ENCODE results near the gene PCK1.

PCK1 gene

GRCh38 chr20:57528148-57528547 is 32.8 kb upstream of the PCK1 start:
- no peak overlapping the region for H3K27ac Mint-ChIP-seq
- H3K4me1 Mint-ChIP-seq = peaks cover 1% of the 10 kb centered on the region
- peaks cover 2% of the 10 kb centered on the region for H3K27me3 Mint-ChIP-seq
- no peak for ATAC-seq
- DNase-seq = no peak
- H3K36me3 Mint-ChIP-seq (ENCODE audit: low read depth) = no peaks in the 10 kb centered on the region
- no peak overlapping the region for H3K4me3 Mint-ChIP-seq
- no peaks in the 10 kb centered on the region for H3K9me3 Mint-ChIP-seq

GRCh38 chr20:57529160-57529585 is 31.7 kb upstream of the PCK1 start:
- no peaks in the 10 kb centered on the region for H3K4me1 Mint-ChIP-seq
- no peaks in the 10 kb centered on the region for H3K9me3 Mint-ChIP-seq
- ATAC-seq = no peak
- no peak overlapping the region for H3K27ac Mint-ChIP-seq
- no peaks in the 10 kb centered on the region for H3K36me3 Mint-ChIP-seq (ENCODE audit: low read depth)
- no peak for DNase-seq
- H3K4me3 Mint-ChIP-seq = no peak overlapping the region
- H3K27me3 Mint-ChIP-seq = peaks cover 7% of the 10 kb centered on the region

- DNase-seq (no peak), ATAC-seq (no peak)
- Mint-ChIP-seq H3K36me3 (ENCODE audit: low read depth) (no peaks in the 10 kb centered on the region), H3K4me3 (no peak overlapping the region), H3K4me1 (no peaks in the 10 kb centered on the region), H3K9me3 (no peaks in the 10 kb centered on the region), H3K27me3 (peaks cover 10% of the 10 kb centered on the region), H3K27ac (no peak overlapping the region)
Observed at GRCh38 chr20:57529810-57530209, 31.1 kb upstream of the PCK1 start.

- H3K4me3 Mint-ChIP-seq = no peak overlapping the region
- DNase-seq (no peak), ATAC-seq (no peak)
- H3K27me3 Mint-ChIP-seq = peaks cover 11% of the 10 kb centered on the region
- no peaks in the 10 kb centered on the region for H3K9me3 Mint-ChIP-seq
- H3K36me3 Mint-ChIP-seq (ENCODE audit: low read depth) = no peaks in the 10 kb centered on the region
- H3K4me1 Mint-ChIP-seq = no peaks in the 10 kb centered on the region
- H3K27ac Mint-ChIP-seq = no peak overlapping the region
Observed at GRCh38 chr20:57530327-57530981, 30.5 kb upstream of the PCK1 start.

- ATAC-seq (no peak), DNase-seq (no peak)
- Mint-ChIP-seq H3K4me1 (no peaks in the 10 kb centered on the region), H3K9me3 (no peaks in the 10 kb centered on the region), H3K4me3 (no peak overlapping the region), H3K27me3 (peaks cover 24% of the 10 kb centered on the region), H3K27ac (no peak overlapping the region), H3K36me3 (ENCODE audit: low read depth) (no peaks in the 10 kb centered on the region)
Observed at GRCh38 chr20:57532104-57532503, 28.8 kb upstream of the PCK1 start.

GRCh38 chr20:57535297-57535696 is 25.6 kb upstream of the PCK1 start:
- Mint-ChIP-seq H3K4me1 (no peaks in the 10 kb centered on the region), H3K27ac (no peak overlapping the region), H3K4me3 (no peak overlapping the region), H3K9me3 (no peaks in the 10 kb centered on the region), H3K36me3 (ENCODE audit: low read depth) (no peaks in the 10 kb centered on the region), H3K27me3 (peaks cover 39% of the 10 kb centered on the region)
- no peak for ATAC-seq
- no peak for DNase-seq

- peaks cover 42% of the 10 kb centered on the region for H3K27me3 Mint-ChIP-seq
- no peak for ATAC-seq
Observed at GRCh38 chr20:57536120-57536708, 24.7 kb upstream of the PCK1 start.

GRCh38 chr20:57536771-57537724 is 23.9 kb upstream of the PCK1 start:
- no peaks in the 10 kb centered on the region for H3K36me3 Mint-ChIP-seq (ENCODE audit: low read depth)
- ATAC-seq (no peak), DNase-seq (no peak)
- H3K9me3 Mint-ChIP-seq = no peaks in the 10 kb centered on the region
- H3K4me1 Mint-ChIP-seq = no peaks in the 10 kb centered on the region
- H3K27ac Mint-ChIP-seq = no peak overlapping the region
- H3K4me3 Mint-ChIP-seq = no peak overlapping the region
- peaks cover 42% of the 10 kb centered on the region for H3K27me3 Mint-ChIP-seq

More at GRCh38 chr20:57536120-57536708, 24.7 kb upstream of the PCK1 start:
- no peaks in the 10 kb centered on the region for H3K9me3 Mint-ChIP-seq
- H3K4me3 Mint-ChIP-seq = no peak overlapping the region
- DNase-seq = no peak
- H3K4me1 Mint-ChIP-seq = no peaks in the 10 kb centered on the region
- H3K36me3 Mint-ChIP-seq (ENCODE audit: low read depth) = no peaks in the 10 kb centered on the region
- no peak overlapping the region for H3K27ac Mint-ChIP-seq

GRCh38 chr20:57537822-57538221 is 23.1 kb upstream of the PCK1 start:
- Mint-ChIP-seq H3K36me3 (ENCODE audit: low read depth) (no peaks in the 10 kb centered on the region), H3K27me3 (peaks cover 42% of the 10 kb centered on the region), H3K4me3 (no peak overlapping the region), H3K27ac (no peak overlapping the region), H3K4me1 (no peaks in the 10 kb centered on the region), H3K9me3 (no peaks in the 10 kb centered on the region)
- ATAC-seq (no peak), DNase-seq (no peak)

- DNase-seq = no peak
- Mint-ChIP-seq H3K4me1 (peaks cover 5% of the 10 kb centered on the region), H3K4me3 (no peak overlapping the region), H3K27me3 (peaks cover 34% of the 10 kb centered on the region), H3K27ac (no peak overlapping the region), H3K36me3 (ENCODE audit: low read depth) (no peaks in the 10 kb centered on the region), H3K9me3 (no peaks in the 10 kb centered on the region)
- no peak for ATAC-seq
Observed at GRCh38 chr20:57539889-57540288, 21.0 kb upstream of the PCK1 start.

- Mint-ChIP-seq H3K27me3 (peaks cover 28% of the 10 kb centered on the region), H3K4me1 (peaks cover 17% of the 10 kb centered on the region), H3K27ac (no peak overlapping the region), H3K9me3 (no peaks in the 10 kb centered on the region), H3K36me3 (ENCODE audit: low read depth) (no peaks in the 10 kb centered on the region), H3K4me3 (no peak overlapping the region)
- no peak for ATAC-seq
- no peak for DNase-seq
Observed at GRCh38 chr20:57540890-57541580, 19.9 kb upstream of the PCK1 start.

GRCh38 chr20:57543754-57544153 is 17.2 kb upstream of the PCK1 start:
- Mint-ChIP-seq H3K4me3 (no peak overlapping the region), H3K27ac (no peak overlapping the region), H3K4me1 (peaks cover 25% of the 10 kb centered on the region), H3K36me3 (ENCODE audit: low read depth) (no peaks in the 10 kb centered on the region), H3K27me3 (peaks cover 12% of the 10 kb centered on the region), H3K9me3 (no peaks in the 10 kb centered on the region)
- DNase-seq (no peak), ATAC-seq (no peak)

GRCh38 chr20:57544838-57545564 is 15.9 kb upstream of the PCK1 start:
- peaks cover 25% of the 10 kb centered on the region for H3K4me1 Mint-ChIP-seq
- no peaks in the 10 kb centered on the region for H3K9me3 Mint-ChIP-seq
- no peak overlapping the region for H3K4me3 Mint-ChIP-seq
- DNase-seq = no peak
- no peaks in the 10 kb centered on the region for H3K36me3 Mint-ChIP-seq (ENCODE audit: low read depth)
- ATAC-seq = peak; percentile 85
- peak overlapping the region; percentile 58 for H3K27ac Mint-ChIP-seq
- peaks cover 4% of the 10 kb centered on the region for H3K27me3 Mint-ChIP-seq
